ENCODE results near the gene SYT17.

The SYT17 gene

DNA sequence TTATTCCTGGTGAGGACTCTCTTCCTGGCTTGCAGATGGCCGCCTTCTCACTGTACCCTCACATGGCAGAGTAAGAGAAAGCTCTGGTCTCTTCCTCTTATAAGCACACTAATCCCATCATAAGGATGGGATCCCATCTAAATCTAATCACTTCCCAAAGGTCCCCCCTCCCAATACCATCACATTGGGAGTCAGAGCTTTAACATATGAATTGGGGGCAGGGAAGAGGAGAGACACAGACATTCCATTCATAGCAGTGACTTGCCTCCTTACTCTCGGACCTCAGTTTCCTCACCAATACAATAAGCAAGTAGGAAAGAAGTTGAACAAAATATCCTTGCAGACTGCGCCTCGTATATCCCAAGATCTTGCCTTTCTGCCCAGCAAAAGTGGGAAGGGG is 119.2 kb downstream of the SYT17 start:
- Histone ChIP-seq H3K4me3 (no peak overlapping the region), H3K27ac (no peak overlapping the region)

GRCh38 chr16:19288872-19289799 is 121.1 kb downstream of the SYT17 start:
- Histone ChIP-seq H3K4me3 (no peak overlapping the region), H3K27ac (no peak overlapping the region)

DNA sequence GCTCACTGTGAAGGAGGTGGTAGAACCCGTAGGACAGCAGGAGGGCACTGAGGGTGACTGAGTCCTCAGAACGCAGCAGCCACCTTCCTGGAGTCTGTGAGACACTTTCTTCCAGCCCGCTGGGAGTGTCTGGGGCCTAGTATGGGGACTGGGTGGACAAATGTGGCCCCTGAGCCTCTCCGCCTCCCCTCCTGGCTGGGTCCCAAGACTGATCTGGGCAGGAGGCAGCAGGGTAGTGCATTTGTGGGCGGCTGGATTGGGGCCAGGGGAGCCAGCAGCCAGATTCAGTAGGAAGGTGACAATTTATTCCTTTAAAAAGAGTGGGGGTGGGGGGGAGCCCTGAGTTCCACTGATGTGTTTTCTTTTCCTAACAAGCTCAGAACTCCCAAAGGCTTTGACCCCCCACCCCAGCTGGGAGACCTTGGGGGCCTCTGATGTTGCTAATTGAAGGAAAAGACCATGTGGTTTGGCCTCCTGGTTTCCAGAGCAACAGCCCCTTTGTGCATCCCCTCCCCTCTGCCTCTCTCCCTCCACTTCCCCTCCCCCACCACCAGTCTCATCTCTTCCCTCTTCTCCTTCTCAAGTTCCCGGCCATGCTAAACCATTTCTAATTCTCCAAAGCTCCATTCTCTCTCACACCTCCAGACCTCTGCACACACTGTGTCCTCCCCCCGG is 121.9 kb downstream of the SYT17 start:
- no peak overlapping the region for H3K4me3 ChIP-seq
- no peak overlapping the region for H3K27ac ChIP-seq

- no peak overlapping the region for H3K4me3 ChIP-seq
- no peak overlapping the region for H3K27ac ChIP-seq
Measured at GRCh38 chr16:19290860-19291259, 122.8 kb downstream of the SYT17 start.

- Histone ChIP-seq H3K4me3 (no peak overlapping the region), H3K27ac (no peak overlapping the region)
Measured at GRCh38 chr16:19291475-19291874, 123.4 kb downstream of the SYT17 start.

DNA sequence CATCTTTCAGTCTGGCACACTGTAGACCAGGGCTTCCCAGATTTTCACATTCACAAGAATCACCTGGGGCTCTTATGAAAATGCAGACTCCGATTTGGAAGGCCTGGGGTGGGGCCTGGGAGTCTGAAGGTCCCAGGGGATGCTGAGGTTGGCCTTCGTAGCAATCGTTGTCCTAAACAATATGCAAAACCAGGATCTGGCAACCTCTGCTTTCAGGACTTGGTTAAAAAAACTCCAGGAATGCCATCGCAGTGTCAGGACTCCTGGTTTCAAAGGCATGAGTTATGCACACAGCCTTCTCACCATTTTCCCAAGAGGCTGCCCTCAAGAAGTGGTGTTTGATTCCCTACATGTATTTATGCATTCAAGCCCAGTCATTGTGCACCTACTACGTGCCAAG is 124.1 kb downstream of the SYT17 start:
- H3K27ac ChIP-seq, result no peak overlapping the region
- no peak overlapping the region for H3K4me3 ChIP-seq

GRCh38 chr16:19294156-19294649 is 126.2 kb downstream of the SYT17 start:
- Histone ChIP-seq H3K4me3 (no peak overlapping the region), H3K27ac (peak overlapping the region in 1 of 21 experiments; percentile 49)

- Histone ChIP-seq H3K4me3 (no peak overlapping the region), H3K27ac (peak overlapping the region in 1 of 21 experiments; percentile 49)
Measured at GRCh38 chr16:19295393-19295792, 127.4 kb downstream of the SYT17 start.

GRCh38 chr16:19297454-19297853 is 129.4 kb downstream of the SYT17 start:
- Histone ChIP-seq H3K4me3 (no peak overlapping the region), H3K27ac (no peak overlapping the region)

GRCh38 chr16:19299565-19299964 is 131.5 kb downstream of the SYT17 start:
- H3K27ac ChIP-seq, result no peak overlapping the region
- H3K4me3 ChIP-seq, result no peak overlapping the region

DNA sequence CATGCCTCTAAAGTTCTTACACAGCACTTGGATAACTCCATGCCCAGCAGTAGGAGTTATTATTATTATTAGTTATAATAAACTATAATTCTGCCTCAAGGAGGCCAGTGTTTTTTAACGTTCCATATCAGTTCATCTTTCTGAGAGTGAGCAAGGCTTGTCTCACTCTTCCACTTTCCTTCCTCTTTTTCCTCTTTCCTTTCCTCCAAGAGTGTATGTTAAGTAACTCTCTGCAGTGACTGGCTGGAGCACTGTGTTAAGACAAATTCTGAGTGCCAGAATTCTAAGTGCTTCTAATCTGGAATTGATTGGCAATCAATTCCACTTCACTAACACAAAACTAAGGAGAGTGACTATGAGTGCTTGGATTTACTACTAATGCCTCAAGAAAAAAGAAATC is 133.9 kb downstream of the SYT17 start:
- Histone ChIP-seq H3K27ac (no peak overlapping the region), H3K4me3 (no peak overlapping the region)

GRCh38 chr16:19304750-19305149 is 136.7 kb downstream of the SYT17 start:
- Histone ChIP-seq H3K27ac (no peak overlapping the region), H3K4me3 (no peak overlapping the region)

DNA sequence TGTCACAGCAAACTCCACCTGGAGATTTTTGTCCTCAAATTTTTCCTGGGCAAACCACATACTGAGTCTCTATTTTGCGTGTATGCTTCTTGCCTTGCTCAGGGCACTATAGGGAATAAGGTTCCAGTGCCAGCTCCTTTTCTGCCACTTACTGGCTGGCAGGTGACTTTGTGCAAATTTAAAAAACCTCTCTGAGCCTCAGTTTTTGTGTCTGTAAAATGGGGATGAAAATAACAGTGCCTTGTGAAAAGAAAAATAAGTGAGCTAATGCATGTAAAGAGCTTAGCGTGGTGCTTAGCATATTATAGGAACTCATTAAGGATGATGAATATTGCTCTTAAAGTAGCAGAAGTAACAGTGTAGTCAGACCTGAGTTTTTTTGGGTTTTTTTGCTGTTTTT is 137.4 kb downstream of the SYT17 start:
- no peak overlapping the region for H3K4me3 ChIP-seq

DNA sequence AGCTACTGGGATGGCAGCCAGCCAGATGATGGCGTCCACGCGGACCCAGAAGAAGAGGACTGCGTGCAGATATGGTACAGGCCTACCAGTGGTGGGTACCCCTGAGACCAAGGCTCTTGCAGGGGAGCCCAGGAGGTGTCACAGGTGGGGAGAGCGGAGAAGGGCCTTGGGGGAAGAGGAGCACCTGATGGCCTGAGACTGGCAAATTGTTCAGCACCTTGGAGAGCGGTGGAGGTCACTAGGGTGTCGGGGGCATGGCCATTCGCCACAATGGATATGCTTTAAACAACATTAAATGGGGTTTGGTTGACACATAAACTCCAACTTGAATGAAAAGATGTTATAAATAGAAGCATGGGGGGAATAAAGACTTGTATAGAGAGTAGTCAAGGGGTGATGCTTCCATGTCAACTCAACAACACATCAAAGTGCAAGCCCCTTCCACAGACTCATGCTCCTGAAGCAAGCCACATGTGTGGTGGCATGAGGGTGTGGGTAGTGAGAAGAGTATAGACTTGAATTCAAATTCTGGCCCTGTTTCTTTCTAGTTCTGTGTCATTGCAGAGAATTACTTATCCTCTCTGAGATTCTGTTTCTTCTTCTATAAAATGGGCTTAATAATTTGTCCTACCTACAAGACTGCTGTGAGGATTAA is 139.7 kb downstream of the SYT17 start:
- H3K4me3 ChIP-seq, result no peak overlapping the region
- no peak overlapping the region for H3K27ac ChIP-seq

More for the DNA sequence above, 137.4 kb downstream of the SYT17 start:
- H3K27ac ChIP-seq, result no peak overlapping the region

GRCh38 chr16:19308392-19308791 is 140.4 kb downstream of the SYT17 start:
- H3K27ac ChIP-seq, result no peak overlapping the region
- no peak overlapping the region for H3K4me3 ChIP-seq

DNA sequence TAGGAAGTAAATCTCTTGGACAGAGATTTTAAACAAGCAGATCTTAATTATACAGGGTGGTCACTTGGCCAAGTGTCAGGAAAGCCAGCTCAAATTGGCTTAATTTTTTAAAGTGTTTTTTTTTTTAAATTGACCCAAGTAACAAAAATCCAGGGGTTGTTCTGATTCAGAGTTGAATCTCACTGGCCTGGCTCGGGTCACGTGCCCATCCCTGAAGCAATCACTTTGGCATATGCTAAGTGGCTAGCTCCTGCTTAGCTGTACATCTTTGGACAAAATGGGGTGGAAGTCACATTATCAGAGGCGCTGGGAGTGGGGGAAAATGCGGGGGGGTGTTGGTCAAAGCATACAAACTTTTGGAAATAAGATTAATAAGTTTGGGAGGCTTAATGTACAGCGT is 141.1 kb downstream of the SYT17 start:
- no peak overlapping the region for H3K27ac ChIP-seq
- H3K4me3 ChIP-seq, result no peak overlapping the region

DNA sequence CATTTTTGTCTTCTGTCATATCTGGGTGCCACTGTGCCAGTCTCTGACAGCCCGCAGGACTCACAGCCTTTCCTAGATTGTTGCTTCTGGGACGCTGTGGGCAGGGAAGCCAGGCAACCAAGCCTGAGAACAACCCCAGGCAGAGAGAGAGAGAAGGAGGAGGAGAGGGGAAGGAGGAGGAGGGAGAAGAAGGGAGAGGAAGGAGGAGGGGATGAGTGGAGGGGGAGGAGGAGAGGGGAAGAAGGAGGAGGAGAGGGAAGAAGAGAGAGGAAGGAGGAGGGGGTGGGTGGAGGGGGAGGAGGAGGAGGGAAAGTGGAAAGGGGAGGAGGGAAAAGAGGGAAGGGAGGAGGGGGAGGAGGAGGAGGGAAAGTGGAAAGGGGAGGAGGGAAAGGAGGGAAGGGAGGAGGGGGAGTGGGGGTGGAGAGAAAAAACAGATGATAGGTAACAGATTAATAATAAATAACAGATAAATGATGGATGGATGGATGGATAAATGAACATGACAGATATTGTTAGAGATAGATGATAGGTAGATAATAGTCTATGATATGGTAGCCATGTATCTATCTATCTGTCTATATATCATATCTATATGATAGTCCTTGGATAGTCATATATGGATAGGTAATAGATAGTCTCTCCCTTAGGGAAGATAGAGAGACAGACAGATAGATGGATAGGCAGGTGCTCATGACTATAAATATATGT is 146.8 kb downstream of the SYT17 start:
- no peak overlapping the region for H3K27ac ChIP-seq
- H3K4me3 ChIP-seq, result no peak overlapping the region

GRCh38 chr16:19315889-19316433 is 147.9 kb downstream of the SYT17 start:
- Histone ChIP-seq H3K27ac (no peak overlapping the region), H3K4me3 (no peak overlapping the region)

DNA sequence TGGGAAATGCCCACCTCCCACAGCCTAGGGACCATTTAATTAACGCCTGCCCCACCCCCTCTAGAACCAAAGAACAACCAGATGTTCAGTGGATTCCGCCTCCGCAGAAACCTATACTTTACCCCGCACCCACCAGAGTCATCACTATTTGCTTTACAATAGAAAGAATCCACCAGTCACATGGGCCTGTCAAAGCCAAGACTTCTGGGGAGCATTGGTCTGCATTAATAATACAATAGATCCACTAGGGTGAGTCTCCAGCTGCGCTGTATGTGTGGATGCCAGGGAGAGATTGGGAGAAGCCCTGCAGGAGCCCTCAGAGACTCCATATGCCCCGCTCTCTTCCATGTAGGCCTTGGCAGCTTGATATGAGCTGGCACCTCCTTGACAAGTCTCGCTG is 148.8 kb downstream of the SYT17 start:
- no peak overlapping the region for H3K4me3 ChIP-seq
- no peak overlapping the region for H3K27ac ChIP-seq

All from skin epidermis (tissue), 12 donors.